ENCODE data around the gene CEMP1.

The CEMP1 gene

DNA sequence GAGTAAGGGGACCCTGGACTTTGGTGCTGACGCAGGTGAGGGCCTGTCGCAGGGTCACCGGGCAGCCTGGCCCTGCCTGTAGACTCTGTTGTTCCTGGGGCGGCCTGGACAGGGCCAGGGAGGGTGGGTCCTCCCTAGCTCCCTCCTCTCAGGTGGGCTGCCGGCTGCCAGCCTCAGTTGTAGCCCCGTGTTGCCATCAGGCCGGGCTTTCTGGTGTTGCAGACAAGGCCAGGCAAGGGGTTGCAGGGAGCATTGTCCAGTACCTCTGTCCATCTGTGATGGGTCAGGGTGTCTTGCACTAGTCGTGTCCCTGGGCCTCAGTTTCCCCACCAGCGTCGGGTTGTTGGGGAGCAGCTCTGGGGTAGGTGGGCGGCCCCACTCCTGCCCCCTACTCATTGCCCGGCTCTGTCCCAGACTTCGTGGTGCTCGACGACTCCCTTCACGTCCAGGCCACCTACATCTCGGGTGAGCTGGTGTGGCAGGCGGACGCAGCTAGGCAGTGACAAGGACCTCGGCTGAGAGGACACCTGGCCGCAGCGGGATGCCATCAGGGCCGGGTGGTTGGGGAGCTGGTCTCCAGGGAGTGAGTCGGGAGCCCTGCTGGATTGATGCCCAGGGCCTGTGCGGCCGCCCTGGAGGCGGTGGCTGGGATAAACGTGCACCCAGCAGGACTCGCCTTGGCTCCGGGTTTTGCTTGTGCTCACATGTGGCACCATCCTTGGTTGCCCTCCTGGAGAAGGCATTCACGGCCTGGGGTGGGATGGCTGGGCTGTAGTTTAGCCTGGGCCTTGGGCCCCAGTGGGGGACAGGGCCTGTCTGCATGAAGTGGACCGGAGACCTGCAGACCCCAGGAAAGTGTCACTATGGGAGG lies 1.9 kb downstream of the CEMP1 start:
- H3K4me3 ChIP-seq (ENCODE audit: low read depth, low read length): no peak overlapping the region
- peak; percentile 20 for TF ChIP-seq CTCF (conservative IDR thresholded peaks at IDR 0.05; ENCODE audit: low read depth, low read length)

GRCh38 chr16:2528161-2529060 lies 2.8 kb downstream of the CEMP1 start:
- H3K4me3 ChIP-seq (ENCODE audit: low read depth, low read length): no peak overlapping the region
- TF ChIP-seq CTCF (conservative IDR thresholded peaks at IDR 0.05; ENCODE audit: low read depth, low read length): no peak
- DNase-seq (ENCODE audit: low read depth): no peak

More for the DNA sequence above, 1.9 kb downstream of the CEMP1 start:
- no peak for DNase-seq (ENCODE audit: low read depth)

GRCh38 chr16:2527784-2528100 lies 3.5 kb downstream of the CEMP1 start:
- TF ChIP-seq CTCF (conservative IDR thresholded peaks at IDR 0.05; ENCODE audit: low read depth, low read length): no peak
- DNase-seq (ENCODE audit: low read depth): no peak
- H3K4me3 ChIP-seq (ENCODE audit: low read depth, low read length): no peak overlapping the region

GRCh38 chr16:2527071-2527783 lies 4.0 kb downstream of the CEMP1 start:
- H3K4me3 ChIP-seq (ENCODE audit: low read depth, low read length): no peak overlapping the region
- no peak for DNase-seq (ENCODE audit: low read depth)
- no peak for TF ChIP-seq CTCF (conservative IDR thresholded peaks at IDR 0.05; ENCODE audit: low read depth, low read length)

GRCh38 chr16:2526135-2526534 lies 5.1 kb downstream of the CEMP1 start:
- no peak for TF ChIP-seq CTCF (conservative IDR thresholded peaks at IDR 0.05; ENCODE audit: low read depth, low read length)
- no peak for DNase-seq (ENCODE audit: low read depth)
- H3K4me3 ChIP-seq (ENCODE audit: low read depth, low read length): no peak overlapping the region

GRCh38 chr16:2524339-2524938 lies 6.8 kb downstream of the CEMP1 start:
- no peak overlapping the region for H3K4me3 ChIP-seq (ENCODE audit: low read depth, low read length)
- DNase-seq (ENCODE audit: low read depth): no peak

More at GRCh38 chr16:2524339-2524938, 6.8 kb downstream of the CEMP1 start:
- no peak for TF ChIP-seq CTCF (conservative IDR thresholded peaks at IDR 0.05; ENCODE audit: low read depth, low read length)

Measured in choroid plexus epithelial cell (primary cell).